Body of pancreas (tissue), 4 donors: ENCODE measurements around the gene NUTM1. TPM values are rescaled to one million over a fixed set of nuclear protein-coding genes. Genes with fewer than 3 reads are reported as not detected.
"Not testable (repeated sequence)": the region's sequence is repeated elsewhere in the genome, so short reads cannot be mapped to it uniquely, and the experiment has no call there.

Source experiments
- ATAC-seq: fragments of 150-250 bp; one replicate; pipeline ENCODE4 v1.9.1; 2016
- DNase-seq, 4 donors: peaks; one replicate each; pipeline ENCODE4 v3.0.0-alpha.2; 2019
- H3K27ac ChIP-seq, 4 donors: fragments of 200-600 bp; sonication (generic); 1 replicate in 3 of 4; 2 replicates in 1 of 4; pipeline versions ENCODE4 v1.5.1 to v1.6.1; 2016 to 2019; ENCODE audit warnings: mild to moderate bottlenecking in 1 of 4, mixed read lengths in 1 of 4, moderate library complexity in 1 of 4
- H3K27me3 ChIP-seq, 2 donors: fragments of 200-600 bp; sonication (generic); one replicate each; pipeline ENCODE4 v1.6.0; 2016; ENCODE audit warnings: mild to moderate bottlenecking in 1 of 2
- H3K36me3 ChIP-seq, 2 donors: fragments of 200-600 bp; sonication (generic); replicated peaks in 1 of 2; 2 replicates each; pipeline ENCODE4 v1.5.1; 2016; ENCODE audit warnings: low read depth in 2 of 2; ENCODE audit not compliant: insufficient read depth in 1 of 2
- H3K4me1 ChIP-seq: fragments of 200-600 bp; sonication (generic); one replicate; pipeline ENCODE4 v1.6.0; 2016
- H3K4me3 ChIP-seq, 2 donors: fragments of 200-600 bp; sonication (generic); 1 replicate in 1 of 2; 2 replicates in 1 of 2; pipeline ENCODE4 v1.5.1; 2016 to 2019
- H3K9me3 ChIP-seq, 3 donors: fragments of 200-600 bp; sonication (generic); 1 replicate in 2 of 3; 2 replicates in 1 of 3; pipeline ENCODE4 v1.5.1; 2016
- POLR2A ChIP-seq, 3 donors: fragments of 450-650 bp; IDR thresholded peaks; one replicate each; pipeline ENCODE4 v1.6.1; 2016; ENCODE audit warnings: antibody characterized with exemption in 3 of 3, mild to moderate bottlenecking in 2 of 3
- WGBS, 2 donors: methylation state at CpG; one replicate each; pipeline ENCODE4 v1.1.5; 2017; 5-methylcytosine and 5-hydroxymethylcytosine counted together
- intact Hi-C: fragments of 100-400 bp; cut with DNase I; formaldehyde crosslinking; loops from one replicate; pipeline ENCODE4 v1.15.1; 2023
- total RNA-seq, 2 donors: library from RNA; depleted of rRNA; stranded (reverse); fragments of >200 nt; gene quantifications; one replicate each; pipeline ENCODE4 v1.1.0, GENCODE V29; 2016
- TF ChIP-seq, protein P1 (sequence below), 7 experiments: fragments of 450-650 bp in 4 of 7; fragments of 200-600 bp in 3 of 7; sonication (generic) in 3 of 7; IDR thresholded peaks; one replicate each; pipeline ENCODE4 v1.5.1; 2016 to 2019; ENCODE audit warnings: antibody characterized with exemption in 7 of 7

NUTM1 gene
- total RNA-seq, 2 donors from 2014 or later: not detected

DNA sequence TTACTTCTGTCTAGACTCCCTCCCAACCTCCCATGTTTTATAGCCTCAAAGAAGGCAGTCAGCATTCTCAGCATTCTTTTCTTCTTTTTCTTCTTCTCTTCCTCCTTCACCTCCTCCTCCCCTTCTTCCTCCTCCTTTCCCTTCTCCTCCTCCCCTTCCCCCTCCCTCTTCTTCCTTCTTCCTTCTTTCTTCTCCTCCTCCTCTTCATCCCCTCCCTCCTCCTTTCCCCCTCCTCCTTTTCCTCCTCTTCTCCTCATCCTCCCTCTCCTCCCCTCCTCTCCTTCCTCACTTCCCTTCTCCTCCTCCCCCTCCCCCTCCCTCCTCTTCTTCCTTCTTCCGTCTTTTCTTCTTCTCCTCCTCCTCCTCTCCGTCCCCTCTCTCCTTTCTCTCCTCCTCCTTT is 27.5 kb downstream of the NUTM1 start:
- H3K4me3 ChIP-seq: no peak overlapping the region
- peaks cover 17% of the 10 kb centered on the region for H3K4me1 ChIP-seq
- 38 to 58% methylated on average over 2 of the region's 2 CpGs for WGBS, 2 donors
- no peak for TF ChIP-seq POLR2A (IDR thresholded peaks at IDR 0.05)
- TF ChIP-seq, protein P1, sequence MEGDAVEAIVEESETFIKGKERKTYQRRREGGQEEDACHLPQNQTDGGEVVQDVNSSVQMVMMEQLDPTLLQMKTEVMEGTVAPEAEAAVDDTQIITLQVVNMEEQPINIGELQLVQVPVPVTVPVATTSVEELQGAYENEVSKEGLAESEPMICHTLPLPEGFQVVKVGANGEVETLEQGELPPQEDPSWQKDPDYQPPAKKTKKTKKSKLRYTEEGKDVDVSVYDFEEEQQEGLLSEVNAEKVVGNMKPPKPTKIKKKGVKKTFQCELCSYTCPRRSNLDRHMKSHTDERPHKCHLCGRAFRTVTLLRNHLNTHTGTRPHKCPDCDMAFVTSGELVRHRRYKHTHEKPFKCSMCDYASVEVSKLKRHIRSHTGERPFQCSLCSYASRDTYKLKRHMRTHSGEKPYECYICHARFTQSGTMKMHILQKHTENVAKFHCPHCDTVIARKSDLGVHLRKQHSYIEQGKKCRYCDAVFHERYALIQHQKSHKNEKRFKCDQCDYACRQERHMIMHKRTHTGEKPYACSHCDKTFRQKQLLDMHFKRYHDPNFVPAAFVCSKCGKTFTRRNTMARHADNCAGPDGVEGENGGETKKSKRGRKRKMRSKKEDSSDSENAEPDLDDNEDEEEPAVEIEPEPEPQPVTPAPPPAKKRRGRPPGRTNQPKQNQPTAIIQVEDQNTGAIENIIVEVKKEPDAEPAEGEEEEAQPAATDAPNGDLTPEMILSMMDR (IDR thresholded peaks at IDR 0.05): no peak
- DNase-seq (no peak), ATAC-seq (no peak)
- no peaks in the 10 kb centered on the region for H3K27me3 ChIP-seq
- no peaks in the 10 kb centered on the region for H3K9me3 ChIP-seq
- no peaks in the 10 kb centered on the region for H3K36me3 ChIP-seq
- H3K27ac ChIP-seq: no peak overlapping the region
- intact Hi-C loops: no loop called here

DNA sequence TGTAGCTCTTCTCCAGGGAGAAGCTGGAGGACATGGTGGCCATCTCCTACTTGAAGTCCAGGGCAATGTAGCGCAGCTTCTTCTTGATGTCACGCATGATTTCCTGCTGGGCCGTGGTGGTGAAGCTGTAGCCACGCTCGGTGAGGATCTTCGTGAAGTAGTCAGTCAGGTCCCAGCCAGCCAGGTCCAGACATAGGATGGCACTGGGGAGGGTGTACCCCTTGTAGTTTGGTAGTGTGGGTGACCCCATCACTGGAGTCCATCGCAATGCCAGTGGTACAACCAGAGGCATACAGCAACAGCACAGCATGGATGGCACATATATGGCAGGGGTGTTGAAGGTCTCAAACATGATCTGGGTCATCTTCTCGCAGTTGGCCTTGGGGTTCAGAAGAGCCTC is 30.8 kb downstream of the NUTM1 start:
- DNase-seq: no peak
- TF ChIP-seq, protein P1 (IDR thresholded peaks at IDR 0.05): no peak
- no peak for TF ChIP-seq POLR2A (IDR thresholded peaks at IDR 0.05)
- Histone ChIP-seq H3K36me3 (no peaks in the 10 kb centered on the region), H3K27me3 (no peaks in the 10 kb centered on the region), H3K4me1 (no peaks in the 10 kb centered on the region), H3K27ac (no peak overlapping the region), H3K4me3 (no peak overlapping the region), H3K9me3 (no peaks in the 10 kb centered on the region)
- no peak for ATAC-seq
- intact Hi-C loops: no loop called here
- 82 to 100% methylated on average over 2 to 8 of the region's 8 CpGs for WGBS, 2 donors

DNA sequence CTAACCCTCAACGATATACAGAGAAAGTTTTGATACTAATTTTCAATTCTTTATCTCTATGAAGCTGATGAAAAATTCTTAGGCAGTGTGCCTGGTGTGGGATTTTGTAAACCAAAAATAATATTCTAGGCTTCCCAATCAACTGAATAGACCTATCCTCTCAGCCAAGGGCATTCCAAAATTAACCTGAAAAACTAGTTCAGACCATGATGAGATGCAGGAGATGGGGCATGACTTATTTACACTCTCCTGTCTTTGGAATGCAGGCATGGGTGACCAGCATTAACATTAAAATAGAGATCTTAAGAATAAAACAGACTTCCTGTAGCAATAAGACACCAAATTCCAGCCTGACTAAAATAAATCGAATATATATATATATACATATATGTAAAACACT is 31.7 kb downstream of the NUTM1 start:
- ATAC-seq (no peak), DNase-seq (no peak)
- no peak for TF ChIP-seq POLR2A (IDR thresholded peaks at IDR 0.05)
- TF ChIP-seq, protein P1 (IDR thresholded peaks at IDR 0.05): no peak
- intact Hi-C loops: no loop called here
- Histone ChIP-seq H3K27ac (no peak overlapping the region), H3K9me3 (no peaks in the 10 kb centered on the region), H3K4me1 (no peaks in the 10 kb centered on the region), H3K4me3 (no peak overlapping the region), H3K27me3 (no peaks in the 10 kb centered on the region), H3K36me3 (no peaks in the 10 kb centered on the region)
- WGBS, 2 donors: 62 to 71% methylated on average over 2 of the region's 2 CpGs

DNA sequence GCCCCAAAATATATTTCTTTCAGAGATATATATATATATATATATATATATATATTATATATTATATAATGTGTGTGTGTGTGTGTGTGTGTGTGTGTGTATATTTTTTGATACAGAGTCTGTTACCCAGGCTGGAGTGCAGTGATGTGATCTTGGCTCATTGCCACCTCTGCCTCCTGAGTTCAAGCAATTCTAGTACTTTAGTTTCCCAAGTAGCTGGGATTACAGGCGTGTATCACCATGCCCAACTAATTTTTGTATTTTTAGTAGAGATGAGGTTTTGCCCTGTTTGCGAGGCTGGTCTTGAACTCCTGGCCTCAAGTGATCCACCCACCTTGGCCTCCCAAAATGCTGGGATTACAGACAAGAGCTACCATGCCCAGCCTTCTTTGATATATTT is 32.4 kb downstream of the NUTM1 start:
- H3K4me1 ChIP-seq, H3K27me3 ChIP-seq, intact Hi-C loops, DNase-seq, H3K36me3 ChIP-seq, H3K27ac ChIP-seq, H3K9me3 ChIP-seq, H3K4me3 ChIP-seq, ATAC-seq: not testable (repeated sequence)
- WGBS, 2 donors: 81 to 100% methylated on average over 2 of the region's 2 CpGs

DNA sequence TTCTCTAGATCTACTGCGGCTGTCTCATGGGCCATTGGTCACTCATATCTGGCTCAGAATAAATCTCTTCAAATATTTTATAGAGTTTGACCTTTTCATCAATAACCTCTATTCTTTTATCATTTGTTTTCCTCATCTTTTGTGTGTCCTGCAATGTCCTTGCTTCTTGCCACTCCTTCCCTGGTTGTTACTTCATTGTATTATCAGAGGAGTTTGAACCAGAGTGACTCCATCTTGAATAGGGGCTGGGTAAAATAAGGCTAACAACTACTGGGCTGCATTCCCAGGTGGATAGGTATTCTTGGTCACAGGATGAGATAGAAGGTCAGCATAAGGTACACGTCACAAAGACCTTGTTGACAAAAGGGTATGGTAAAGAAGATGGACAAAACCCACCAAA is 33.7 kb downstream of the NUTM1 start:
- no peaks in the 10 kb centered on the region for H3K36me3 ChIP-seq
- H3K27ac ChIP-seq: no peak overlapping the region
- H3K27me3 ChIP-seq: no peaks in the 10 kb centered on the region
- 97% methylated on average over 2 of the region's 2 CpGs for WGBS, 2 donors
- H3K4me1 ChIP-seq: no peaks in the 10 kb centered on the region
- TF ChIP-seq, protein P1 (IDR thresholded peaks at IDR 0.05): no peak
- no peak for TF ChIP-seq POLR2A (IDR thresholded peaks at IDR 0.05)
- DNase-seq (no peak), ATAC-seq (no peak)
- intact Hi-C loops: no loop called here
- H3K4me3 ChIP-seq: no peak overlapping the region
- no peaks in the 10 kb centered on the region for H3K9me3 ChIP-seq

DNA sequence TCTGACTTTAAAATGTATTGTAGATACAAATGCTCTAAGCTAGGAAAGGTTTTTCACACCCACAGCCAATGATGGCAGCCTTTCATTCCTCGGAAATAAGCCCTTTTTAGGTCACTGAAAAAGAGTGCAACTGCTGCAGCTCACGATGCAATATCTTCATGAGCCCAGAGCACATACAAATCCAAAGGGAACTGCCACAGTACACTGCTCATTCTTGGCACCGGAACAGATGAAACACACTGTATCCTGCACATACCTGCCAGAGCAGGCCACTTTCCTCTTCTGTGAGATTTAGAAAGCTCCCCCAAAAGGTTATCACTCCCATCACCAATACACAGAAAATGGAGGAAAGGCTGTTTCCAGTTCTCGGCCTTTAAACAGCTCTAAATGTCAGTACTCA is 37.4 kb downstream of the NUTM1 start:
- WGBS, 2 donors: 86 to 90% methylated on average over 4 of the region's 4 CpGs
- not testable (repeated sequence) for ATAC-seq

DNA sequence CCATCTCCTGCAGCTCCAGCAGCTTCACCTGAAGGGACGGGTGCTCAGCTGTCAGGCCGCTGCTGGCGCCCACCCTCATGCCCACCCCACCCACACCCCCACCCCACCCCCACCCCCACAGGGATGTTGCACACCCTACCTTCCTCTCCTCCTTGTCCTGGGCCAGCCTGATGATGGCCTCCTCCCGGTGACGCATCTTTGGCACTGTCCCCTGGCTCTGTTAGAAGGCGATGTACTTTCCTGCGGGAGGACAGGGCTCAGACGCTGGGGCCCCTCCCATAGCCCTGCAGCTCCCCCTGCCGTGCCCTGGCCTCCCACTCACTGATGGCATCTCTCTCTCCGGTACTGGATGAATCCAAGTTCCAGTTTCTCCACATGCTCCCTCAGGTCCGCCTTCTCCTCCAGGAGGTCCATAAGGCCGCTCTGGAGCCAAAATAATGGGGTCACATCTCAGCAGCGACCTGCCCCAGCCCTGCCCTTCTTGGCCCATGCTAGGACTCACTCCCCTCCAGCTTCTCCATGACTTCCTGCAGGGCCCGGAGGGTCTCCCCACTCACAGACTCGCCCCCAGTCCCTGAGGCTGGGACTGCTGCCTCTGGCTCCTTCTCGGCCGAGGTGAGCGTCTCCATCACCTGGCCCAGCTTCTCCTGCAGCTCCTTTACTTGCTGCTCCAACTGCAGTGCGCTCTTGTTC is 38.9 kb downstream of the NUTM1 start:
- H3K27me3 ChIP-seq, DNase-seq, intact Hi-C loops, H3K36me3 ChIP-seq, H3K9me3 ChIP-seq, H3K4me3 ChIP-seq, H3K4me1 ChIP-seq, H3K27ac ChIP-seq, ATAC-seq: not testable (repeated sequence)
- no CpG with 5 or more reads among the region's 19 CpGs for WGBS, 2 donors

More for the DNA sequence above, 37.4 kb downstream of the NUTM1 start:
- H3K4me1 ChIP-seq, intact Hi-C loops, H3K36me3 ChIP-seq, H3K27ac ChIP-seq, DNase-seq, H3K27me3 ChIP-seq, H3K9me3 ChIP-seq, H3K4me3 ChIP-seq: not testable (repeated sequence)

DNA sequence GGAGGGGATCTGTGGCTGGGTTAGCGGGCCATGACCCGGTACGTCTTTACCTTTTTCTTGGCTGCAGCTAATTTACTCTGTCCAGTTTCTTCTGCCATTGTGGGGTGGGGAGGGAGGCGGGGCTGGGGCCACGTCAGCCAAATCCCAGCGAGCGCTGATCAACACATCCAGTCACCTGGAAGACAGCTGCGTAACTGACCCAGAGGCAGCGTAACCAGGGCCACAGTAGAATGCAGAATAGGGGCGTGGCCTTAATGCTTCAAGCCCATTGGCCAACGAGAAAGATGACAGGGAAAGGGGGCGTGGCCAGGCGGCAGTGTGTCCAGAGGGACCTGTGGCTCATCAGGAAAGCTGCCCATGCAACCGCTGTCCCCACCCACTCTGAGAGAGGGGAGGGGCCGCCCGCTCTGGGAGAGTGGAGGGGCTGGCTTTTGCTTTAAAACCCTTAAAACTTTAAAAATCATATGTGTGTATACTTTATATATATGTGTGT is 46.5 kb downstream of the NUTM1 start:
- not testable (repeated sequence) for H3K4me1 ChIP-seq

More for the DNA sequence above, 46.5 kb downstream of the NUTM1 start:
- H3K27me3 ChIP-seq, H3K4me3 ChIP-seq, H3K27ac ChIP-seq, H3K9me3 ChIP-seq, H3K36me3 ChIP-seq, DNase-seq, ATAC-seq, intact Hi-C loops: not testable (repeated sequence)
- WGBS, 2 donors: no CpG with 5 or more reads among the region's 16 CpGs
